OCI-LY7 (cell line): ENCODE results near the gene TNFRSF1B. TPM values are rescaled to one million over a fixed set of nuclear protein-coding genes. Genes with fewer than 3 reads are reported as not detected.

Experiments used
- BruUV-seq: library from RNA; stranded (reverse); fragments of 400-500 nt; replicated peaks from 2 replicates; lab custom pipeline; 2021; lab: Mats Ljungman, UMichigan
- CTCF ChIA-PET: fragments of 300-600 bp; sonication (Branson Sonifier 250); formaldehyde crosslinking; loops from one replicate; lab custom pipeline; 2022; ENCODE audit warnings: antibody characterized with exemption; ENCODE audit not compliant: unreplicated experiment; lab: Charles Lee
- POLR2A ChIA-PET: fragments of 300-600 bp; sonication (Branson Sonifier 250); formaldehyde crosslinking; loops from one replicate; lab custom pipeline; 2022; ENCODE audit warnings: antibody characterized with exemption; lab: Charles Lee
- DNase-seq: peaks from one replicate; pipeline ENCODE4 v3.0.0-alpha.2; 2015; ENCODE audit warnings: low spot score
- H2AFZ ChIP-seq: fragments of 200-600 bp; sonication (generic), shearing (Covaris generic); 2 replicates; pipeline ENCODE4 v1.6.1; 2014; ENCODE audit warnings: mild to moderate bottlenecking, antibody characterized with exemption, low read length, moderate library complexity
- H3K27ac ChIP-seq: fragments of 200-600 bp; sonication (generic); 2 replicates; pipeline ENCODE4 v1.5.1; 2014; ENCODE audit warnings: mixed run types, low read depth, mild to moderate bottlenecking, moderate library complexity, low read length, inconsistent platforms; ENCODE audit not compliant: poor library complexity, severe bottlenecking
- H3K36me3 ChIP-seq: fragments of 200-600 bp; sonication (generic); 2 replicates; pipeline ENCODE4 v1.6.1; 2014; ENCODE audit warnings: mild to moderate bottlenecking, antibody characterized with exemption, low read length, moderate library complexity, mixed read lengths; ENCODE audit not compliant: insufficient read depth
- H3K4me1 ChIP-seq: fragments of 200-600 bp; sonication (generic); 2 replicates; pipeline ENCODE4 v1.5.1; 2014; ENCODE audit warnings: mild to moderate bottlenecking, low read length; ENCODE audit not compliant: insufficient read depth, poor library complexity, severe bottlenecking
- H3K4me2 ChIP-seq: fragments of 200-600 bp; sonication (generic); 2 replicates; pipeline ENCODE4 v1.6.1; 2014; ENCODE audit warnings: mild to moderate bottlenecking, low read length
- H3K4me3 ChIP-seq: fragments of 200-600 bp; sonication (generic); 2 replicates; pipeline ENCODE4 v1.5.1; 2014; ENCODE audit warnings: mild to moderate bottlenecking, low read depth, low read length; ENCODE audit not compliant: poor library complexity, severe bottlenecking
- H3K79me2 ChIP-seq: fragments of 200-600 bp; sonication (generic); 2 replicates; pipeline ENCODE4 v1.6.1; 2016; ENCODE audit warnings: low read depth, mild to moderate bottlenecking, low read length, moderate library complexity, mixed read lengths; ENCODE audit not compliant: insufficient read depth
- H3K9me2 ChIP-seq: fragments of 200-600 bp; sonication (generic); 2 replicates; pipeline ENCODE4 v1.6.1; 2016; ENCODE audit warnings: mild to moderate bottlenecking, low read length, mixed read lengths; ENCODE audit not compliant: insufficient read depth
- H3K9me3 ChIP-seq: fragments of 200-600 bp; sonication (generic); 2 replicates; pipeline ENCODE4 v1.6.1; 2014; ENCODE audit warnings: mild to moderate bottlenecking, mixed run types, low read length, mixed read lengths
- H4K20me1 ChIP-seq: fragments of 200-600 bp; sonication (generic); 2 replicates; pipeline ENCODE4 v1.6.1; 2014; ENCODE audit warnings: mild to moderate bottlenecking, antibody characterized with exemption, low read length, moderate library complexity, mixed read lengths; ENCODE audit not compliant: insufficient read depth
- EZH2phosphoT487 ChIP-seq: fragments of 200-600 bp; sonication (generic); IDR thresholded peaks from 2 replicates; pipeline ENCODE4 v1.6.1; 2018; ENCODE audit warnings: low read depth, borderline replicate concordance, mild to moderate bottlenecking, mixed run types, antibody characterized with exemption, low read length, moderate library complexity, mixed read lengths
- intact Hi-C: fragments of 100-400 bp; cut with micrococcal nuclease; formaldehyde crosslinking; loops from one replicate; pipeline ENCODE4 v1.10.0; 2022; ENCODE audit not compliant: unreplicated experiment
- total RNA-seq, 2 experiments: library from RNA; depleted of rRNA in 1 of 2; stranded (reverse); fragments of >200 nt in 1 of 2; shearing (Covaris generic) in 1 of 2; gene quantifications; 2 replicates each; pipeline ENCODE4 v1.2.3, GENCODE V29; 2014 to 2022
- TF ChIP-seq, protein P1 (sequence below): fragments of 200-600 bp; sonication (generic); conservative IDR thresholded peaks from 2 replicates; pipeline ENCODE4 v1.5.1; 2014; ENCODE audit warnings: mild to moderate bottlenecking, antibody characterized with exemption, low read length, moderate library complexity, mixed read lengths

TNFRSF1B gene
- total RNA-seq, 2 experiments from 2014 or later = not detected

DNA sequence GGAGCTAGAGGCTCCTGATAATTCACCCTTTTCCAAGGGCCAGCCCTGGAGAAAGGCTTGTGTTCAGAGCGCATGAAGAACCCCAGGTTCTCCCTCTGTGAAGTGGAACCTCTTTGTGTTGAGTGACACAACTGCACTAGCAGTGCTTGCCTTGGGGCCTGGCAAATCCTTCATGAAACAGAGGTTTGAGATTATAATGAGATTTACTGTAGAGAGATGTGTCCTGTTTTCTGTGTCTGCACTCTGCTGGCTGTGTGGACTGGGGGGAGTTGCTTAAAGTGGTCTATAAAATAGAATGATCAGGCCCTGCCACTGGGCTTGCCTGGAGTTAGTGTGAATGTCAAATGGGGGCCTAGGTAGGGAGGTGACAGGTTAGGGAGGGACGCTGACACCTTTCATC, 11.5 kb upstream of the TNFRSF1B start:
- Histone ChIP-seq H3K27ac (no peak overlapping the region), H3K9me2 (no peaks in the 10 kb centered on the region), H3K4me1 (peaks cover 52% of the 10 kb centered on the region), H3K79me2 (no peaks in the 10 kb centered on the region), H4K20me1 (no peaks in the 10 kb centered on the region), H3K4me3 (no peak overlapping the region), H3K36me3 (no peaks in the 10 kb centered on the region), H2AFZ (no peak overlapping the region), H3K9me3 (no peaks in the 10 kb centered on the region), H3K4me2 (no peak overlapping the region)
- DNase-seq = no peak
- intact Hi-C loops = no loop called here
- ChIA-PET POLR2A (no interaction called here), CTCF (no interaction called here)
- TF ChIP-seq EZH2phosphoT487 = no peak
- TF ChIP-seq, protein P1, sequence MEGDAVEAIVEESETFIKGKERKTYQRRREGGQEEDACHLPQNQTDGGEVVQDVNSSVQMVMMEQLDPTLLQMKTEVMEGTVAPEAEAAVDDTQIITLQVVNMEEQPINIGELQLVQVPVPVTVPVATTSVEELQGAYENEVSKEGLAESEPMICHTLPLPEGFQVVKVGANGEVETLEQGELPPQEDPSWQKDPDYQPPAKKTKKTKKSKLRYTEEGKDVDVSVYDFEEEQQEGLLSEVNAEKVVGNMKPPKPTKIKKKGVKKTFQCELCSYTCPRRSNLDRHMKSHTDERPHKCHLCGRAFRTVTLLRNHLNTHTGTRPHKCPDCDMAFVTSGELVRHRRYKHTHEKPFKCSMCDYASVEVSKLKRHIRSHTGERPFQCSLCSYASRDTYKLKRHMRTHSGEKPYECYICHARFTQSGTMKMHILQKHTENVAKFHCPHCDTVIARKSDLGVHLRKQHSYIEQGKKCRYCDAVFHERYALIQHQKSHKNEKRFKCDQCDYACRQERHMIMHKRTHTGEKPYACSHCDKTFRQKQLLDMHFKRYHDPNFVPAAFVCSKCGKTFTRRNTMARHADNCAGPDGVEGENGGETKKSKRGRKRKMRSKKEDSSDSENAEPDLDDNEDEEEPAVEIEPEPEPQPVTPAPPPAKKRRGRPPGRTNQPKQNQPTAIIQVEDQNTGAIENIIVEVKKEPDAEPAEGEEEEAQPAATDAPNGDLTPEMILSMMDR = no peak
- BruUV-seq = no TSS peak

DNA sequence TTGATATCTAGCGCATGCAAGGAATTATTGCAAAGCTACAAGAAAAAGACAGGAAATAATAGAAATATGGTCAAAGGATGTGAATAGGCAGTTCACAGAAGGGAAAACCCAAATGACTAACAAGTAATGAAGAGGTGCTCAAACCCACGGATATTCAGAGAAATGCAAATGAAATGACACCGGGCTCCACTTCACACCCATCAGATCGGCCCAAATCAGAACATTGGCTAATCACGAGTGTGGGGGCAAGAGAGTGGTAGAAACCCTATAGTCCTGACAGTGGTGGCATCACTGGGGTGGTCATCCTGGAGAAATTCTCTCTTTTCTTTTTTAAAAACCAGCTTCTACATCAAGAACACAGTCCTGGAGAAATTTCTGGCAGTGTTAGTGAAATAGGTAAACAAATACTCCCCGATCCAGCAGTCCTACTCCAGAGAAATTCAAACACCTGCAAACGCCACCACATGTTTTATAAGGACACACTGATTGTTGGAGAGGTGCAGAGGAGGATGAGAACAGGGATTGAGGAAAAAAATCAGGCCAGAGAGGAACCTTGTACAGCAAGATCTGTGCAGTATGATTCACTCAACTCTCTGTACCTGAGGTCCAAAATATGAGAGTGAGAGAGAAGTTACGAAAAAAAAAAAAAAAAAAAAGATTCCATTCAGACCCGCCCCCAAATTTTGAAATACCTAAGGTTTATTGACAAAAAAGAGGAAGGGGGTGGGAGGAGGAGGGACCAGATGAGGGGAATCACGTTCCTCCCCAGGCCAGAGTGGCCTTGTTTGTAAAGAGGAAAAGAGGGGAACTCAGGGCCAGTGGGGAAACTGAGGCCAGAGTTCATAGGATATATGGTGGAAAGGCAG, 9.2 kb upstream of the TNFRSF1B start:
- peak overlapping the region; percentile 43; the same call in 1 of the 2 replicates for H2AFZ ChIP-seq
- TF ChIP-seq, protein P1 = no peak
- TF ChIP-seq EZH2phosphoT487 = no peak
- ChIA-PET POLR2A (interaction anchor here (0.6 to 1.4 kb wide), 2 partner anchors 16 to 176 kb away, joined by 3 to 4 read pairs; no protein-coding TSS in a partner anchor), CTCF (no interaction called here)
- no peak overlapping the region for H3K4me3 ChIP-seq
- no peaks in the 10 kb centered on the region for H3K9me2 ChIP-seq
- H3K36me3 ChIP-seq = no peaks in the 10 kb centered on the region
- H4K20me1 ChIP-seq = no peaks in the 10 kb centered on the region
- intact Hi-C loops = no loop called here
- no TSS peak for BruUV-seq
- no peak overlapping the region for H3K27ac ChIP-seq
- peaks cover 47% of the 10 kb centered on the region for H3K4me1 ChIP-seq
- DNase-seq = no peak
- no peaks in the 10 kb centered on the region for H3K9me3 ChIP-seq
- no peaks in the 10 kb centered on the region for H3K79me2 ChIP-seq
- 0 out of 2 replicates have a peak overlapping the region, but pooled peaks have one; percentile 8 for H3K4me2 ChIP-seq
